ENCODE data around the gene SLIT3. TPM values are rescaled to one million over a fixed set of nuclear protein-coding genes. Genes with fewer than 3 reads are reported as not detected.

Gene SLIT3
- total and polyA plus RNA-seq, 5 donors from 2014 or later = not detected

GRCh38 chr5:169263591-169263990, 37.3 kb downstream of the SLIT3 start:
- H3K4me3 Mint-ChIP-seq = no peak overlapping the region
- no peaks in the 10 kb centered on the region for H3K4me1 Mint-ChIP-seq
- no peaks in the 10 kb centered on the region for H3K36me3 Mint-ChIP-seq

GRCh38 chr5:169260896-169261569, 39.9 kb downstream of the SLIT3 start:
- no peaks in the 10 kb centered on the region for H3K9me3 ChIP-seq (ENCODE audit: control insufficient read depth in 2 of 2, low read length in 2 of 2)
- no peak overlapping the region for H3K4me3 Mint-ChIP-seq
- no peaks in the 10 kb centered on the region for H3K36me3 Mint-ChIP-seq
- H3K9me3 Mint-ChIP-seq = peaks cover 0 to 2% (median 0%) of the 10 kb centered on the region in 7 donors
- peak overlapping the region in 1 of 3 donors; percentile 44 for H3K27ac Mint-ChIP-seq
- peaks cover 6% of the 10 kb centered on the region for H3K27me3 Mint-ChIP-seq
- no peaks in the 10 kb centered on the region for H3K36me3 ChIP-seq (ENCODE audit: control insufficient read depth, insufficient read depth, low read length)
- H3K4me1 ChIP-seq (ENCODE audit: control insufficient read depth, insufficient read depth, low read length, poor library complexity, severe bottlenecking) = no peaks in the 10 kb centered on the region
- no peaks in the 10 kb centered on the region for H3K27me3 ChIP-seq (ENCODE audit: control insufficient read depth, insufficient read depth, low read length)
- no peak overlapping the region for H3K27ac ChIP-seq (ENCODE audit: insufficient read depth, low read length, poor library complexity, severe bottlenecking)
- no peak overlapping the region for H3K4me3 ChIP-seq (ENCODE audit: low read depth, low read length)
- no peaks in the 10 kb centered on the region for H3K4me1 Mint-ChIP-seq
- DNase-seq = no peak
- ATAC-seq (ENCODE audit: low read depth in 2 of 2) = no peak

More at GRCh38 chr5:169263591-169263990, 37.3 kb downstream of the SLIT3 start:
- DNase-seq (no peak), ATAC-seq (ENCODE audit: low read depth in 2 of 2) (no peak)
- Mint-ChIP-seq H3K9me3 (peaks cover 0 to 2% (median 0%) of the 10 kb centered on the region in 7 donors), H3K27me3 (peaks cover 6% of the 10 kb centered on the region), H3K27ac (no peak overlapping the region)
- Histone ChIP-seq H3K27me3 (ENCODE audit: control insufficient read depth, insufficient read depth, low read length) (no peaks in the 10 kb centered on the region), H3K36me3 (ENCODE audit: control insufficient read depth, insufficient read depth, low read length) (no peaks in the 10 kb centered on the region), H3K4me3 (ENCODE audit: low read depth, low read length) (no peak overlapping the region), H3K9me3 (ENCODE audit: control insufficient read depth in 2 of 2, low read length in 2 of 2) (no peaks in the 10 kb centered on the region), H3K4me1 (ENCODE audit: control insufficient read depth, insufficient read depth, low read length, poor library complexity, severe bottlenecking) (no peaks in the 10 kb centered on the region), H3K27ac (ENCODE audit: insufficient read depth, low read length, poor library complexity, severe bottlenecking) (no peak overlapping the region)

- Mint-ChIP-seq H3K27ac (peak overlapping the region in 1 of 3 donors; percentile 74), H3K4me3 (no peak overlapping the region), H3K36me3 (no peaks in the 10 kb centered on the region), H3K27me3 (peaks cover 6% of the 10 kb centered on the region), H3K4me1 (no peaks in the 10 kb centered on the region), H3K9me3 (peaks cover 0 to 2% (median 0%) of the 10 kb centered on the region in 7 donors)
- H3K27ac ChIP-seq (ENCODE audit: insufficient read depth, low read length, poor library complexity, severe bottlenecking) = no peak overlapping the region
- no peaks in the 10 kb centered on the region for H3K9me3 ChIP-seq (ENCODE audit: control insufficient read depth in 2 of 2, low read length in 2 of 2)
- H3K4me3 ChIP-seq (ENCODE audit: low read depth, low read length) = no peak overlapping the region
- no peaks in the 10 kb centered on the region for H3K27me3 ChIP-seq (ENCODE audit: control insufficient read depth, insufficient read depth, low read length)
- H3K36me3 ChIP-seq (ENCODE audit: control insufficient read depth, insufficient read depth, low read length) = no peaks in the 10 kb centered on the region
- H3K4me1 ChIP-seq (ENCODE audit: control insufficient read depth, insufficient read depth, low read length, poor library complexity, severe bottlenecking) = no peaks in the 10 kb centered on the region
- ATAC-seq (ENCODE audit: low read depth in 2 of 2) (no peak), DNase-seq (no peak)
These were observed 42.5 kb downstream of the SLIT3 start for GRCh38 chr5:169258372-169259000.

GRCh38 chr5:169256191-169256590, 44.7 kb downstream of the SLIT3 start:
- Mint-ChIP-seq H3K27ac (no peak overlapping the region), H3K36me3 (no peaks in the 10 kb centered on the region), H3K27me3 (no peaks in the 10 kb centered on the region)

GRCh38 chr5:169253071-169253470, 47.9 kb downstream of the SLIT3 start:
- Histone ChIP-seq H3K4me3 (ENCODE audit: low read depth, low read length) (no peak overlapping the region), H3K9me3 (ENCODE audit: control insufficient read depth in 2 of 2, low read length in 2 of 2) (no peaks in the 10 kb centered on the region), H3K27ac (ENCODE audit: insufficient read depth, low read length, poor library complexity, severe bottlenecking) (no peak overlapping the region), H3K27me3 (ENCODE audit: control insufficient read depth, insufficient read depth, low read length) (no peaks in the 10 kb centered on the region), H3K36me3 (ENCODE audit: control insufficient read depth, insufficient read depth, low read length) (no peaks in the 10 kb centered on the region), H3K4me1 (ENCODE audit: control insufficient read depth, insufficient read depth, low read length, poor library complexity, severe bottlenecking) (no peaks in the 10 kb centered on the region)
- H3K36me3 Mint-ChIP-seq = no peaks in the 10 kb centered on the region
- peaks cover 7% of the 10 kb centered on the region for H3K27me3 Mint-ChIP-seq
- H3K4me1 Mint-ChIP-seq = no peaks in the 10 kb centered on the region
- H3K27ac Mint-ChIP-seq = no peak overlapping the region
- no peak for DNase-seq
- H3K9me3 Mint-ChIP-seq = no peaks in the 10 kb centered on the region
- H3K4me3 Mint-ChIP-seq = no peak overlapping the region
- no peak for ATAC-seq (ENCODE audit: low read depth in 2 of 2)

More at GRCh38 chr5:169256191-169256590, 44.7 kb downstream of the SLIT3 start:
- no peaks in the 10 kb centered on the region for H3K4me1 ChIP-seq (ENCODE audit: control insufficient read depth, insufficient read depth, low read length, poor library complexity, severe bottlenecking)
- no peaks in the 10 kb centered on the region for H3K4me1 Mint-ChIP-seq
- ATAC-seq (ENCODE audit: low read depth in 2 of 2) (no peak), DNase-seq (no peak)
- H3K27ac ChIP-seq (ENCODE audit: insufficient read depth, low read length, poor library complexity, severe bottlenecking) = no peak overlapping the region
- H3K4me3 Mint-ChIP-seq = no peak overlapping the region
- no peaks in the 10 kb centered on the region for H3K9me3 Mint-ChIP-seq
- no peaks in the 10 kb centered on the region for H3K36me3 ChIP-seq (ENCODE audit: control insufficient read depth, insufficient read depth, low read length)
- no peak overlapping the region for H3K4me3 ChIP-seq (ENCODE audit: low read depth, low read length)
- no peaks in the 10 kb centered on the region for H3K27me3 ChIP-seq (ENCODE audit: control insufficient read depth, insufficient read depth, low read length)
- no peaks in the 10 kb centered on the region for H3K9me3 ChIP-seq (ENCODE audit: control insufficient read depth in 2 of 2, low read length in 2 of 2)

- Histone ChIP-seq H3K36me3 (ENCODE audit: control insufficient read depth, insufficient read depth, low read length) (no peaks in the 10 kb centered on the region), H3K4me1 (ENCODE audit: control insufficient read depth, insufficient read depth, low read length, poor library complexity, severe bottlenecking) (no peaks in the 10 kb centered on the region), H3K4me3 (ENCODE audit: low read depth, low read length) (no peak overlapping the region), H3K9me3 (ENCODE audit: control insufficient read depth in 2 of 2, low read length in 2 of 2) (no peaks in the 10 kb centered on the region), H3K27ac (ENCODE audit: insufficient read depth, low read length, poor library complexity, severe bottlenecking) (no peak overlapping the region), H3K27me3 (ENCODE audit: control insufficient read depth, insufficient read depth, low read length) (no peaks in the 10 kb centered on the region)
- H3K4me1 Mint-ChIP-seq = no peaks in the 10 kb centered on the region
- H3K27me3 Mint-ChIP-seq = peaks cover 7% of the 10 kb centered on the region
- ATAC-seq (ENCODE audit: low read depth in 2 of 2) (no peak), DNase-seq (no peak)
- H3K27ac Mint-ChIP-seq = no peak overlapping the region
- no peaks in the 10 kb centered on the region for H3K36me3 Mint-ChIP-seq
- no peak overlapping the region for H3K4me3 Mint-ChIP-seq
- no peaks in the 10 kb centered on the region for H3K9me3 Mint-ChIP-seq
These were observed 49.4 kb downstream of the SLIT3 start for GRCh38 chr5:169251333-169252084.

- no peak overlapping the region for H3K4me3 Mint-ChIP-seq
- H3K9me3 ChIP-seq (ENCODE audit: control insufficient read depth in 2 of 2, low read length in 2 of 2) = no peaks in the 10 kb centered on the region
- no peak for DNase-seq
- H3K27ac Mint-ChIP-seq = no peak overlapping the region
- H3K4me1 Mint-ChIP-seq = no peaks in the 10 kb centered on the region
- no peaks in the 10 kb centered on the region for H3K9me3 Mint-ChIP-seq
- H3K4me1 ChIP-seq (ENCODE audit: control insufficient read depth, insufficient read depth, low read length, poor library complexity, severe bottlenecking) = no peaks in the 10 kb centered on the region
- ATAC-seq (ENCODE audit: low read depth in 2 of 2) = no peak
- no peaks in the 10 kb centered on the region for H3K36me3 ChIP-seq (ENCODE audit: control insufficient read depth, insufficient read depth, low read length)
- H3K27ac ChIP-seq (ENCODE audit: insufficient read depth, low read length, poor library complexity, severe bottlenecking) = no peak overlapping the region
- H3K36me3 Mint-ChIP-seq = no peaks in the 10 kb centered on the region
- H3K27me3 Mint-ChIP-seq = peaks cover 7% of the 10 kb centered on the region
- H3K4me3 ChIP-seq (ENCODE audit: low read depth, low read length) = no peak overlapping the region
- no peaks in the 10 kb centered on the region for H3K27me3 ChIP-seq (ENCODE audit: control insufficient read depth, insufficient read depth, low read length)
These were observed 50.1 kb downstream of the SLIT3 start for GRCh38 chr5:169250887-169251286.

All from CD4-positive, CD25-positive, alpha-beta regulatory T cell (primary cell).